H9 (cell line): ENCODE results near the gene DELE1. TPM values are rescaled to one million over a fixed set of nuclear protein-coding genes. Genes with fewer than 3 reads are reported as not detected.

ENCODE experiments used
- DNase-seq: peaks from one replicate; pipeline ENCODE4 v3.0.0-alpha.2; 2017
- H2AFZ ChIP-seq: one replicate; pipeline ENCODE4 v1.6.1; 2013; ENCODE audit warnings: mild to moderate bottlenecking, low read length, control low read depth, moderate library complexity
- H2AK5ac ChIP-seq: 2 replicates; pipeline ENCODE4 v1.6.1; 2013; ENCODE audit warnings: low read length, control low read depth, mixed read lengths; ENCODE audit not compliant: insufficient read length
- H2BK120ac ChIP-seq: one replicate; pipeline ENCODE4 v1.6.1; 2013; ENCODE audit warnings: low read depth, mild to moderate bottlenecking, low read length, control low read depth, inconsistent platforms; ENCODE audit not compliant: poor library complexity, severe bottlenecking
- H2BK12ac ChIP-seq: 2 replicates; pipeline ENCODE4 v1.6.1; 2013; ENCODE audit warnings: low read length, control low read depth, mixed read lengths, low read depth; ENCODE audit not compliant: insufficient read length
- H2BK15ac ChIP-seq: 2 replicates; pipeline ENCODE4 v1.6.1; 2013; ENCODE audit warnings: low read depth, low read length, control low read depth
- H2BK20ac ChIP-seq: one replicate; pipeline ENCODE4 v1.6.1; 2013; ENCODE audit warnings: low read depth, mild to moderate bottlenecking, low read length, control low read depth, inconsistent platforms; ENCODE audit not compliant: poor library complexity, severe bottlenecking
- H2BK5ac ChIP-seq: 2 replicates; pipeline ENCODE4 v1.6.1; 2013; ENCODE audit warnings: low read length, control low read depth, mixed read lengths; ENCODE audit not compliant: insufficient read length
- H3K14ac ChIP-seq: 2 replicates; pipeline ENCODE4 v1.6.1; 2013; ENCODE audit warnings: low read length, control low read depth; ENCODE audit not compliant: insufficient read depth
- H3K18ac ChIP-seq: 2 replicates; pipeline ENCODE4 v1.6.1; 2013; ENCODE audit warnings: low read depth, mild to moderate bottlenecking, mixed read lengths, low read length, control low read depth; ENCODE audit not compliant: insufficient read length
- H3K23ac ChIP-seq: 2 replicates; pipeline ENCODE4 v1.6.1; 2013; ENCODE audit warnings: low read length, control low read depth, mixed read lengths, low read depth; ENCODE audit not compliant: insufficient read length
- H3K23me2 ChIP-seq: 2 replicates; pipeline ENCODE4 v1.6.1; 2013; ENCODE audit warnings: low read depth, mild to moderate bottlenecking, mixed read lengths, low read length, control low read depth; ENCODE audit not compliant: insufficient read length, poor library complexity, severe bottlenecking
- H3K27ac ChIP-seq: 2 replicates; pipeline ENCODE4 v1.5.1; 2013; ENCODE audit warnings: low read length, control low read depth, mixed read lengths, low read depth; ENCODE audit not compliant: insufficient read length
- H3K27me3 ChIP-seq: 2 replicates; pipeline ENCODE4 v1.6.1; 2013; ENCODE audit warnings: low read length, control low read depth, inconsistent platforms; ENCODE audit not compliant: insufficient read depth
- H3K4ac ChIP-seq: 2 replicates; pipeline ENCODE4 v1.6.1; 2013; ENCODE audit warnings: low read depth, mild to moderate bottlenecking, control low read depth, inconsistent platforms, low read length, moderate library complexity
- H3K4me1 ChIP-seq: 2 replicates; pipeline ENCODE4 v1.6.1; 2013; ENCODE audit warnings: low read length, control low read depth, inconsistent platforms; ENCODE audit not compliant: insufficient read depth
- H3K4me2 ChIP-seq: 2 replicates; pipeline ENCODE4 v1.6.1; 2013; ENCODE audit warnings: low read length, control low read depth, mixed read lengths; ENCODE audit not compliant: insufficient read length, insufficient read depth
- H3K56ac ChIP-seq: 2 replicates; pipeline ENCODE4 v1.6.1; 2013; ENCODE audit warnings: low read depth, mild to moderate bottlenecking, mixed read lengths, low read length, control low read depth; ENCODE audit not compliant: insufficient read length
- H3K79me1 ChIP-seq: 2 replicates; pipeline ENCODE4 v1.6.1; 2013; ENCODE audit warnings: low read depth, mild to moderate bottlenecking, moderate library complexity, low read length, control low read depth, inconsistent platforms; ENCODE audit not compliant: insufficient read depth, poor library complexity, severe bottlenecking
- H3K79me2 ChIP-seq: 2 replicates; pipeline ENCODE4 v1.6.1; 2013; ENCODE audit warnings: low read length, control low read depth, inconsistent platforms; ENCODE audit not compliant: insufficient read depth
- H3K9ac ChIP-seq: 2 replicates; pipeline ENCODE4 v1.6.1; 2013; ENCODE audit warnings: low read length, control low read depth, mixed read lengths; ENCODE audit not compliant: insufficient read length; ENCODE audit errors: extremely low read depth
- H3K9me3 ChIP-seq: one replicate; pipeline ENCODE4 v1.6.1; 2013; ENCODE audit warnings: low read depth, low read length, inconsistent platforms; ENCODE audit not compliant: control insufficient read depth
- H3T11ph ChIP-seq: one replicate; pipeline ENCODE4 v1.6.1; 2013; ENCODE audit warnings: mild to moderate bottlenecking, low read length, control low read depth, inconsistent platforms
- H4K20me1 ChIP-seq: one replicate; pipeline ENCODE4 v1.6.1; 2013; ENCODE audit not compliant: control insufficient read depth, insufficient read length, insufficient read depth
- H4K5ac ChIP-seq: 2 replicates; pipeline ENCODE4 v1.6.1; 2013; ENCODE audit warnings: low read depth, mild to moderate bottlenecking, mixed read lengths, low read length, control low read depth; ENCODE audit not compliant: insufficient read length
- H4K8ac ChIP-seq: replicated peaks from 2 replicates; pipeline ENCODE4 v1.6.1; 2013; ENCODE audit warnings: low read length, control low read depth, mixed read lengths, low read depth; ENCODE audit not compliant: insufficient read length
- H4K91ac ChIP-seq: 2 replicates; pipeline ENCODE4 v1.6.1; 2013; ENCODE audit warnings: low read depth, mild to moderate bottlenecking, moderate library complexity, mixed read lengths, low read length, control low read depth; ENCODE audit not compliant: insufficient read length
- H3K27ac Mint-ChIP-seq, 3 experiments: 2 replicates in 2 of 3; 3 replicates in 1 of 3; pipeline ENCODE4 v1.8.0; 2020 to 2021; ENCODE audit warnings: mixed read lengths in 3 of 3, mild to moderate bottlenecking in 1 of 3, moderate library complexity in 1 of 3
- H3K27me3 Mint-ChIP-seq: 2 replicates; pipeline ENCODE4 v1.8.0; 2021; ENCODE audit warnings: low read depth, mild to moderate bottlenecking, moderate library complexity, mixed read lengths
- H3K36me3 Mint-ChIP-seq, 3 experiments: 2 replicates in 2 of 3; 3 replicates in 1 of 3; pipeline ENCODE4 v1.8.0; 2020 to 2021; ENCODE audit warnings: low read depth in 3 of 3, mixed read lengths in 3 of 3; ENCODE audit not compliant: insufficient read depth in 1 of 3
- H3K4me1 Mint-ChIP-seq, 2 experiments: 2 replicates each; pipeline ENCODE4 v1.8.0; 2020; ENCODE audit warnings: mixed read lengths in 2 of 2
- H3K4me3 Mint-ChIP-seq, 2 experiments: 2 replicates in 1 of 2; 3 replicates in 1 of 2; pipeline ENCODE4 v1.8.0; 2020 to 2021; ENCODE audit warnings: mild to moderate bottlenecking in 2 of 2, mixed read lengths in 2 of 2, moderate library complexity in 1 of 2
- H3K9me3 Mint-ChIP-seq, 2 experiments: 2 replicates in 1 of 2; 3 replicates in 1 of 2; pipeline ENCODE4 v1.8.0; 2020; ENCODE audit warnings: mild to moderate bottlenecking in 2 of 2, mixed read lengths in 2 of 2, moderate library complexity in 1 of 2
- CTCF ChIP-seq: fragments of 200-600 bp; sonication (generic); conservative IDR thresholded peaks from 3 replicates; pipeline ENCODE4 v1.8.0; 2021; ENCODE audit warnings: antibody characterized with exemption, mild to moderate bottlenecking
- WGBS: extraction: QIAGEN DNeasy Blood & Tissue Kit; methylation state at CpG from one replicate; pipeline ENCODE4 v1.1.7; 2013; ENCODE audit warnings: missing lambda C conversion rate, low lambda C conversion rate, mixed read lengths; ENCODE audit not compliant: insufficient read length; ENCODE audit errors: extremely low coverage; 5-methylcytosine and 5-hydroxymethylcytosine counted together
- total RNA-seq: library from RNA; stranded (reverse); gene quantifications from 2 replicates; pipeline ENCODE4 v1.2.1, GENCODE V29; 2021

The DELE1 gene
- total RNA-seq, 1 experiment from 2014 or later, result 75.3 TPM

GRCh38 chr5:141876628-141877355, 46.9 kb upstream of the DELE1 start:
- Mint-ChIP-seq H3K27me3 (peaks cover 4% of the 10 kb centered on the region; the same call in 1 of the 2 replicates), H3K9me3 (no peaks in the 10 kb centered on the region; a peak in 3 of 5 replicates), H3K4me3 (peak overlapping the region; percentile 81 to 97), H3K4me1 (peaks cover 73 to 74% of the 10 kb centered on the region in 2 experiments), H3K36me3 (peaks cover 7 to 14% (median 8%) of the 10 kb centered on the region in 3 experiments), H3K27ac (peak overlapping the region; percentile 94 to 98 (median 94))
- peak overlapping the region; percentile 22 for H3K18ac ChIP-seq
- H3K4ac ChIP-seq, result 0 out of 2 replicates have a peak overlapping the region, but pooled peaks have one; percentile 14
- no peak overlapping the region for H3K23ac ChIP-seq
- H2BK120ac ChIP-seq, result no peak overlapping the region
- H3T11ph ChIP-seq, result no peak overlapping the region
- peak overlapping the region; percentile 62 for H3K9ac ChIP-seq
- no peaks in the 10 kb centered on the region for H3K79me1 ChIP-seq
- peak overlapping the region; percentile 41; the same call in 1 of the 2 replicates for H3K14ac ChIP-seq
- H4K8ac ChIP-seq, result no peak overlapping the region
- no peak for DNase-seq
- H3K4me2 ChIP-seq, result peak overlapping the region; percentile 83
- no peak overlapping the region for H4K5ac ChIP-seq
- no peak overlapping the region for H2BK20ac ChIP-seq
- no peaks in the 10 kb centered on the region for H4K20me1 ChIP-seq
- no peak for TF ChIP-seq CTCF
- no peak overlapping the region for H2BK12ac ChIP-seq
- no peak overlapping the region for H2AFZ ChIP-seq
- peaks cover 31% of the 10 kb centered on the region for H3K4me1 ChIP-seq
- H2BK5ac ChIP-seq, result no peak overlapping the region
- H2BK15ac ChIP-seq, result no peak overlapping the region
- H3K23me2 ChIP-seq, result peaks cover 25% of the 10 kb centered on the region
- peaks cover 36% of the 10 kb centered on the region for H3K79me2 ChIP-seq
- H3K27ac ChIP-seq, result no peak overlapping the region
- H3K27me3 ChIP-seq, result no peaks in the 10 kb centered on the region; the same call in 1 of the 2 replicates
- H2AK5ac ChIP-seq, result no peak overlapping the region
- no peak overlapping the region for H3K56ac ChIP-seq
- no peak overlapping the region for H4K91ac ChIP-seq
- no peaks in the 10 kb centered on the region for H3K9me3 ChIP-seq
- no CpG with 5 or more reads among the region's 42 CpGs for WGBS
